H1 (cell line): Measurements from ENCODE around the gene AQP4. TPM values are rescaled to one million over a fixed set of nuclear protein-coding genes. Genes with fewer than 3 reads are reported as not detected.

Experiments
- CTCF ChIA-PET: fragments of 300-600 bp; sonication (Branson Sonifier 250); formaldehyde crosslinking; loops from one replicate; lab custom pipeline; 2021; ENCODE audit not compliant: partially characterized antibody; lab: Charles Lee
- POLR2A ChIA-PET: fragments of 300-600 bp; sonication (Branson Sonifier 250); formaldehyde crosslinking; loops from one replicate; lab custom pipeline; 2021; ENCODE audit warnings: inconsistent platforms; ENCODE audit not compliant: partially characterized antibody; lab: Charles Lee
- DNase-seq, 2 experiments: peaks; one replicate each; pipeline versions ENCODE4 v3.0.0 to v3.0.0-alpha.2; 2010 to 2022; ENCODE audit warnings: low spot score in 2 of 2, low read depth in 1 of 2, mixed read lengths in 1 of 2
- FAIRE-seq: peaks from 2 replicates; lab custom pipeline; 2011; peaks lifted over from hg19 to GRCh38; lab: Jason Lieb, UNC
- H2AFZ ChIP-seq: 2 replicates; pipeline ENCODE4 v1.8.1; 2012; ENCODE audit warnings: low read length, inconsistent platforms
- H2AK5ac ChIP-seq: 2 replicates; pipeline ENCODE4 v1.6.1; 2013; ENCODE audit warnings: low read depth, low read length
- H2BK120ac ChIP-seq: replicated peaks from 2 replicates; pipeline ENCODE3; 2013; ENCODE audit warnings: low read depth, low read length, inconsistent platforms
- H2BK12ac ChIP-seq: 2 replicates; pipeline ENCODE4 v1.6.1; 2013; ENCODE audit warnings: low read depth, low read length
- H2BK15ac ChIP-seq: 2 replicates; pipeline ENCODE4 v1.6.1; 2013; ENCODE audit warnings: low read length
- H2BK20ac ChIP-seq: 2 replicates; pipeline ENCODE4 v1.6.1; 2013; ENCODE audit warnings: low read length
- H2BK5ac ChIP-seq: 2 replicates; pipeline ENCODE4 v1.6.1; 2013; ENCODE audit warnings: low read depth, low read length
- H3K14ac ChIP-seq: 2 replicates; pipeline ENCODE4 v1.6.1; 2013; ENCODE audit warnings: inconsistent platforms; ENCODE audit not compliant: insufficient read length
- H3K18ac ChIP-seq: 2 replicates; pipeline ENCODE4 v1.6.1; 2013; ENCODE audit warnings: low read length; ENCODE audit errors: extremely low read depth
- H3K23ac ChIP-seq: 2 replicates; pipeline ENCODE4 v1.6.1; 2013; ENCODE audit warnings: inconsistent platforms; ENCODE audit not compliant: insufficient read length
- H3K23me2 ChIP-seq: 2 replicates; pipeline ENCODE4 v1.6.1; 2013; ENCODE audit warnings: low read depth, low read length
- H3K27ac ChIP-seq: 2 replicates; pipeline ENCODE4 v1.6.1; 2011; ENCODE audit warnings: low read depth, low read length, inconsistent platforms
- H3K27me3 ChIP-seq, 4 experiments: replicated peaks in 1 of 4; 1 replicate in 1 of 4; 2 replicates in 3 of 4; pipeline versions ENCODE4 v1.6.1 to v1.8.1; 2011 to 2013; ENCODE audit warnings: low read length in 3 of 4, mild to moderate bottlenecking in 3 of 4, inconsistent platforms in 2 of 4, mixed read lengths in 2 of 4, moderate library complexity in 1 of 4; ENCODE audit not compliant: control insufficient read depth in 3 of 4, insufficient read depth in 3 of 4; ENCODE audit errors: extremely low read depth in 1 of 4
- H3K36me3 ChIP-seq, 4 experiments: 2 replicates each; pipeline versions ENCODE4 v1.6.1 to v1.8.1; 2011 to 2013; ENCODE audit warnings: mild to moderate bottlenecking in 4 of 4, low read length in 3 of 4, moderate library complexity in 2 of 4, control low read depth in 1 of 4, inconsistent platforms in 1 of 4; ENCODE audit not compliant: insufficient read depth in 4 of 4, control insufficient read depth in 2 of 4
- H3K4ac ChIP-seq: replicated peaks from 2 replicates; pipeline ENCODE3; 2013; ENCODE audit warnings: low read length, low read depth, mixed read lengths, inconsistent platforms; ENCODE audit not compliant: insufficient read length
- H3K4me1 ChIP-seq, 4 experiments: replicated peaks in 1 of 4; 1 replicate in 1 of 4; 2 replicates in 3 of 4; pipeline versions ENCODE4 v1.6.1 to v1.8.1; 2011 to 2013; ENCODE audit warnings: low read length in 3 of 4, inconsistent platforms in 2 of 4, mixed read lengths in 1 of 4; ENCODE audit not compliant: insufficient read depth in 4 of 4, control insufficient read depth in 3 of 4
- H3K4me2 ChIP-seq, 2 experiments: 2 replicates each; pipeline versions ENCODE4 v1.6.1 to v1.8.1; 2011 to 2013; ENCODE audit warnings: low read depth in 2 of 2, low read length in 2 of 2, control low read depth in 1 of 2, inconsistent platforms in 1 of 2, mild to moderate bottlenecking in 1 of 2; ENCODE audit not compliant: insufficient read depth in 1 of 2
- H3K4me3 ChIP-seq, 4 experiments: fragments of 200-600, 300-600 bp in 1 of 4; sonication (generic), shearing (Covaris generic), sonication (Bioruptor Twin) in 1 of 4; 2 replicates each; pipeline versions ENCODE4 v1.5.1 to v1.8.1; 2011 to 2016; ENCODE audit warnings: low read length in 4 of 4, low read depth in 3 of 4, control low read depth in 2 of 4, inconsistent platforms in 2 of 4, mild to moderate bottlenecking in 2 of 4, mixed read lengths in 1 of 4, moderate library complexity in 1 of 4; ENCODE audit not compliant: insufficient read depth in 2 of 4; ENCODE audit errors: extremely low read depth in 1 of 4
- H3K56ac ChIP-seq: replicated peaks from 2 replicates; pipeline ENCODE3; 2013; ENCODE audit warnings: low read depth, mild to moderate bottlenecking, mixed read lengths, low read length, inconsistent platforms; ENCODE audit not compliant: insufficient read length
- H3K79me1 ChIP-seq: 2 replicates; pipeline ENCODE4 v1.6.1; 2013; ENCODE audit warnings: low read depth, low read length, control low read depth
- H3K79me2 ChIP-seq, 2 experiments: 2 replicates each; pipeline versions ENCODE4 v1.6.1 to v1.8.1; 2012 to 2013; ENCODE audit warnings: low read length in 2 of 2, mild to moderate bottlenecking in 2 of 2, inconsistent platforms in 1 of 2; ENCODE audit not compliant: insufficient read depth in 2 of 2, control insufficient read depth in 1 of 2
- H3K9ac ChIP-seq, 4 experiments: replicated peaks in 1 of 4; 1 replicate in 1 of 4; 2 replicates in 3 of 4; pipeline versions ENCODE4 v1.6.1 to v1.8.1; 2011 to 2013; ENCODE audit warnings: low read depth in 3 of 4, low read length in 3 of 4, control low read depth in 2 of 4, mild to moderate bottlenecking in 2 of 4, moderate library complexity in 2 of 4, inconsistent platforms in 1 of 4; ENCODE audit errors: extremely low read depth in 1 of 4
- H3K9me3 ChIP-seq, 2 experiments: 2 replicates each; pipeline versions ENCODE4 v1.6.1 to v1.8.1; 2012 to 2013; ENCODE audit warnings: mild to moderate bottlenecking in 2 of 2, moderate library complexity in 2 of 2, control low read depth in 1 of 2, inconsistent platforms in 1 of 2, low read depth in 1 of 2, low read length in 1 of 2, mixed read lengths in 1 of 2; ENCODE audit not compliant: insufficient read depth in 2 of 2
- H4K20me1 ChIP-seq, 2 experiments: replicated peaks in 1 of 2; 2 replicates each; pipeline versions ENCODE3 to v1.8.1; 2011 to 2013; ENCODE audit warnings: inconsistent platforms in 2 of 2, low read length in 2 of 2, mild to moderate bottlenecking in 1 of 2; ENCODE audit not compliant: insufficient read depth in 2 of 2, control insufficient read depth in 1 of 2
- H4K5ac ChIP-seq: 2 replicates; pipeline ENCODE4 v1.6.1; 2013; ENCODE audit warnings: low read length, low read depth, mixed read lengths, inconsistent platforms; ENCODE audit not compliant: insufficient read length
- H4K8ac ChIP-seq: 2 replicates; pipeline ENCODE4 v1.8.0; 2013; ENCODE audit warnings: mild to moderate bottlenecking, moderate library complexity, low read length, inconsistent platforms; ENCODE audit not compliant: insufficient read depth; ENCODE audit errors: extremely low read depth
- H4K91ac ChIP-seq: replicated peaks from 2 replicates; pipeline ENCODE3; 2013; ENCODE audit warnings: low read length, mixed read lengths, inconsistent platforms; ENCODE audit not compliant: insufficient read length
- BACH1 ChIP-seq: IDR thresholded peaks from 2 replicates; pipeline ENCODE4 v1.6.1; 2012; ENCODE audit warnings: low read length, improper control_type of control experiment
- BCL11A ChIP-seq, 2 experiments: IDR thresholded peaks; one replicate each; pipeline ENCODE4 v1.6.1; 2011; ENCODE audit warnings: low read depth in 2 of 2, low read length in 2 of 2, mild to moderate bottlenecking in 2 of 2
- CEBPB ChIP-seq: IDR thresholded peaks from 2 replicates; pipeline ENCODE4 v1.6.1; 2012; ENCODE audit warnings: low read depth, low read length
- CHD2 ChIP-seq: IDR thresholded peaks from 2 replicates; pipeline ENCODE4 v1.6.1; 2012; ENCODE audit warnings: low read length, improper control_type of control experiment
- HDAC6 ChIP-seq: IDR thresholded peaks from one replicate; pipeline ENCODE4 v1.7.1; 2012; ENCODE audit warnings: low read depth, mild to moderate bottlenecking, inconsistent platforms, low read length, moderate library complexity
- JUN ChIP-seq: IDR thresholded peaks from 2 replicates; pipeline ENCODE4 v1.6.1; 2011; ENCODE audit warnings: low read depth, mild to moderate bottlenecking, improper control_type of control experiment, low read length
- KDM4A ChIP-seq: IDR thresholded peaks from one replicate; pipeline ENCODE4 v1.7.1; 2012; ENCODE audit warnings: low read depth, mild to moderate bottlenecking, moderate library complexity, low read length, inconsistent platforms; ENCODE audit not compliant: severe bottlenecking
- MAFK ChIP-seq: IDR thresholded peaks from 2 replicates; pipeline ENCODE4 v1.6.1; 2012; ENCODE audit warnings: low read depth, mild to moderate bottlenecking, improper control_type of control experiment, low read length
- NANOG ChIP-seq: IDR thresholded peaks from 2 replicates; pipeline ENCODE4 v1.6.1; 2011; ENCODE audit warnings: low read length, low read depth, mild to moderate bottlenecking, inconsistent platforms; ENCODE audit not compliant: insufficient read depth, poor library complexity, severe bottlenecking
- RBBP5 ChIP-seq: IDR thresholded peaks from 2 replicates; pipeline ENCODE4 v1.7.1; 2012; ENCODE audit warnings: low read depth, mild to moderate bottlenecking, inconsistent platforms, low read length, moderate library complexity, borderline replicate concordance
- RFX5 ChIP-seq: IDR thresholded peaks from 2 replicates; pipeline ENCODE4 v1.6.1; 2011; ENCODE audit warnings: low read depth, low read length, improper control_type of control experiment, borderline replicate concordance
- SP4 ChIP-seq: IDR thresholded peaks from 2 replicates; pipeline ENCODE4 v1.6.1; 2012; ENCODE audit warnings: low read length, inconsistent platforms
- SRF ChIP-seq: IDR thresholded peaks from 2 replicates; pipeline ENCODE4 v1.6.1; 2011; ENCODE audit warnings: mild to moderate bottlenecking, low read depth, low read length, moderate library complexity
- TAF1 ChIP-seq: IDR thresholded peaks from 2 replicates; pipeline ENCODE4 v1.6.1; 2011; ENCODE audit warnings: mild to moderate bottlenecking, low read depth, low read length
- YY1 ChIP-seq: IDR thresholded peaks from 2 replicates; pipeline ENCODE4 v1.6.1; 2011; ENCODE audit warnings: low read depth, mild to moderate bottlenecking, low read length
- WGBS, 2 experiments: shearing (Covaris generic) in 1 of 2; methylation state at CpG; one replicate each; pipeline versions ENCODE4 v1.1.6 to v1.1.7; 2013 to 2015; ENCODE audit warnings: low lambda C conversion rate in 2 of 2, mixed read lengths in 2 of 2, inconsistent platforms in 1 of 2, low coverage in 1 of 2, missing lambda C conversion rate in 1 of 2; ENCODE audit not compliant: insufficient replicate concordance in 2 of 2, insufficient coverage in 1 of 2, insufficient read length in 1 of 2; ENCODE audit errors: extremely low coverage in 1 of 2, missing lambda C conversion rate in 1 of 2; 5-methylcytosine and 5-hydroxymethylcytosine counted together
- polyA plus RNA-seq, 7 experiments: library from polyadenylated mRNA; depleted of rRNA in 3 of 7; stranded (reverse) in 5 of 7; unstranded in 2 of 7; fragments of >200 nt in 5 of 7; fragments of 200-250 nt in 2 of 7; gene quantifications; 1 replicate in 5 of 7; 2 replicates in 1 of 7; 4 replicates in 1 of 7; pipeline versions ENCODE4 v1.2.1 to v1.2.3, GENCODE V29; 2011 to 2013; ENCODE audit warnings: missing spikeins in 2 of 7, mixed read lengths in 2 of 7
- total RNA-seq: library from RNA; stranded (reverse); fragmentation: NEBNext Ultra II Directional; extraction: Animal tissue kit (Norgen Biotek cat#: 25700); gene quantifications from 2 replicates; pipeline ENCODE4 v1.2.1, GENCODE V29; 2021

The AQP4 gene
- total and polyA plus RNA-seq, 2 of the 8 experiments (the other 6 are each of a cell fraction or from before 2014, with no cell fraction given) = 2.2 to 2.8 TPM

GRCh38 chr18:26875040-26875654, 9.6 kb upstream of the AQP4 start:
- no peaks in the 10 kb centered on the region for H4K20me1 ChIP-seq
- CTCF ChIA-PET = interaction anchor here (1.2 kb wide), 1 partner anchor 17 kb away, joined by 3 read pairs; no protein-coding TSS in a partner anchor
- 86% methylated on average over 2 of the region's 2 CpGs; no CpG with 5 or more reads in 1 of the 2 experiments for WGBS, 2 experiments
- no peaks in the 10 kb centered on the region for H3K36me3 ChIP-seq
- no peak overlapping the region for H4K5ac ChIP-seq
- no peak for DNase-seq
- no peak overlapping the region for H3K56ac ChIP-seq
- POLR2A ChIA-PET = no interaction called here
- no peak overlapping the region for H3K4me3 ChIP-seq
- H3K4ac ChIP-seq = no peak overlapping the region
- no peak overlapping the region for H2BK15ac ChIP-seq
- no peak overlapping the region for H3K23ac ChIP-seq
- no peak overlapping the region for H3K4me2 ChIP-seq
- no peak overlapping the region for H2BK20ac ChIP-seq
- 0 out of 4 replicates have a peak, but pooled peaks cover 0 to 4% of the 10 kb centered on the region in 2 experiments for H3K9me3 ChIP-seq
- H3K79me2 ChIP-seq = no peaks in the 10 kb centered on the region
- no peaks in the 10 kb centered on the region for H3K27me3 ChIP-seq
- no peak overlapping the region for H3K27ac ChIP-seq
- H3K4me1 ChIP-seq = peaks cover 0 to 3% (median 0%) of the 10 kb centered on the region in 4 experiments; a peak in 1 of 7 replicates
- no peaks in the 10 kb centered on the region for H3K79me1 ChIP-seq
- H2BK5ac ChIP-seq = no peak overlapping the region
- H4K8ac ChIP-seq = no peak overlapping the region
- H2BK120ac ChIP-seq = no peak overlapping the region
- no peak overlapping the region for H2BK12ac ChIP-seq
- H2AK5ac ChIP-seq = no peak overlapping the region
- H3K23me2 ChIP-seq = no peaks in the 10 kb centered on the region; the same call in 1 of the 2 replicates
- no peak overlapping the region for H3K14ac ChIP-seq
- no peak for FAIRE-seq
- H3K18ac ChIP-seq = no peak overlapping the region
- no peak overlapping the region for H4K91ac ChIP-seq
- no peak overlapping the region for H2AFZ ChIP-seq
- no peak overlapping the region for H3K9ac ChIP-seq
- TF ChIP-seq BACH1 = no peak
- TF ChIP-seq RFX5 = no peak
- TF ChIP-seq BCL11A (IDR thresholded peaks at IDR 0.05; ENCODE audit: low read depth in 2 of 2, low read length in 2 of 2) = no peak
- TF ChIP-seq MAFK = no peak
- TF ChIP-seq SRF = no peak
- no peak for TF ChIP-seq RBBP5
- no peak for TF ChIP-seq YY1
- TF ChIP-seq NANOG = no peak
- TF ChIP-seq SP4 = no peak
- no peak for TF ChIP-seq TAF1
- no peak for TF ChIP-seq CEBPB
- no peak for TF ChIP-seq CHD2
- TF ChIP-seq KDM4A = no peak
- TF ChIP-seq HDAC6 = no peak
- no peak for TF ChIP-seq JUN
